NCI-H510A (cell line): Measurements from ENCODE around the gene CLIC3.

Experiments used
- DNase-seq: peaks from one replicate; lab custom pipeline; 2025; lab: John Stamatoyannopoulos, UW

CLIC3 gene

GRCh38 chr9:136980669-136981478, 15.5 kb downstream of the CLIC3 start:
- no peak for DNase-seq

DNA sequence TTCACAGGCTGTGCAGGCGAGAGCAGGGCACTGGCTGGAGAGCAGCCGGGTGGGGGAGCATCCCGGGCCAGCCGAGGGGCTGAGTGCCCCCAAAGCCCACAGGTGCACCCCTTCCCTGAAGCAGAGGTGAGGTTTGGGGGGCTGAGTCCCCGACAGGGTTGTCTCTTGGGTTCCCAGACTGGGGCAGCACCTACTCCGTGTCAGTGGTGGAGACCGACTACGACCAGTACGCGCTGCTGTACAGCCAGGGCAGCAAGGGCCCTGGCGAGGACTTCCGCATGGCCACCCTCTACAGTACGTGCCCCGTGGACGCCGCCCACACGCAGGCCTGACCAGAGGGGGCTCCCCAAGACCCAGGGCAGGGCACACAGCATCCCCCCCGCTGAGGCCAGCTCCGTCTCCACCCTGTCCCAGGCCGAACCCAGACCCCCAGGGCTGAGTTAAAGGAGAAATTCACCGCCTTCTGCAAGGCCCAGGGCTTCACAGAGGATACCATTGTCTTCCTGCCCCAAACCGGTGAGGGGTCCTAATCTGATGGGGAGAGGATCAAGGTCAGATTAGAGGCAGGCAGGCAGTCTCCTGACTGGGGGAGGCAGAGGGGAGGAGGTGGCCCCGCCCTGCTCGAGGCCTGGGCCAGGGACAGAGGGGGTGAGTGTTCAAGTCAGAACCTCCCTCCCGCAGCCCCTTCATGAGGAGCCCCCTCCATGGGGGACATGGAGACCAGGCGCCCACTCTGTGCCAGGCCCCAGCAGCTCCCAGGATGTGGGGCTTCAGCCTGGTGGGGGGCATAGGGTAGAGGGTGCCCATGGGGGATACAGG, 16.4 kb downstream of the CLIC3 start:
- DNase-seq = no peak

DNA sequence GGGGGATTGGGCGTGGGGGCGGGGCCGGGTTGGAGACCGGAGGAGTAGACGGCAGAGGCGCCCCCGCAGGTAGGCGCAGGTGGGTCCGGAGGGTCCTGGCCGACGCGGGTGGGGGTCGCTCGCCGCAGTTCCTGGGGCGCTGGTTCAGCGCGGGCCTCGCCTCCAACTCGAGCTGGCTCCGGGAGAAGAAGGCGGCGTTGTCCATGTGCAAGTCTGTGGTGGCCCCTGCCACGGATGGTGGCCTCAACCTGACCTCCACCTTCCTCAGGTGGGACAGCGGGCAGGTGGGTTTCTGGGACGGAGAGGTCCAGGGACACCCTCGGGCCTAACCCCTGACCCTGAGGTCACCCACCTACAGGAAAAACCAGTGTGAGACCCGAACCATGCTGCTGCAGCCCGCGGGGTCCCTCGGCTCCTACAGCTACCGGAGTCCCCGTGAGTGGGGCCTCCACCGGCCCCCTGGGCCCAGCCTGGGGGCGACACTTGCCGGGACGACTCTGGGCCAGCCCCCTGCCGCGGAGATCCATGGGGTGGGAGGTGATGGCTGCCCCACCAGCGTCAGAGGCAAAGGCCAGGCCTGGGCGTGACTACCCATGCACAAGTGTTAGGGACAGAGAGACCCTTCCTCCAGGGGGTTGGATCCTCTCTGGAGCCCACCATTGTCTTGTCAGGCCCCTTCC, 17.4 kb downstream of the CLIC3 start:
- DNase-seq = no peak

DNA sequence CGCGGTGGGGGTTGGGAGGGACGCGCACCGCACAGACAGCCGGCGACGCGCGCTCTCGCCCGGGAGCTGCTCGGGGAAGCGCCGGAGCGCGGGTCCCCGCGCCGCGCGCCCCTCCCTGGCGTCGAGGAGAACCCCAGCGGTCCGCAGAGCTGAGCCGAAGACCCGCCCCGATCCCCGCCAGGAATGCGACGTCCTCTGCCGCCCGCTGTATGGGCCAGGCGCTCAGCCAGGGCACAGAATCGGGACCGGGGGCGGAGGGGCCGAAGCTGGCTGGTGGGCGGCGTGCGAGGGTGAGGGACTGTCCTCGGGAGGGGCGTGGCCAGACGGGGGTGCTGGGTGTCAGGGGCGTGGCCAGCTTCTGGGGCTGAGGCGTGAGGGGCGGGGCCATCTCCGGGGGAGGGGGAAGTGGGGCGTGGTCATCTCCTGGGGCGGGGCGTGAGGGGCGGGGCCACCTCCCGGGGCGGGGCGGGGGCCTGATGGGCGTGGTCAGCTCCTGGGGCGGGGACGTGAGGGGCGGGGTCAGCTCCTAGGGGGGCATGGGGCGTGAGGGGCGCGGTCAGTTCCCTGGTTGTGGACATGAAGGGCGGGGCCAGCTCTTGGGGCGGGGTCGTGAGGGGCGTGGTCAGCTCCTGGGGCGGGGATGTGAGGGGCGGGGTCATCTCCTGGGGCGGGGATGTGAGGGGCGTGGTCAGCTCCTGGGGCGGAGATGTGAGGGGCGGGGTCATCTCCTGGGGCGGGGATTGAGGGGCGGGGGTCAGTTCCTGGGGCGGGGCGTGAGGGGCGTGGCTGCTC, 18.1 kb downstream of the CLIC3 start:
- DNase-seq = no peak

DNA sequence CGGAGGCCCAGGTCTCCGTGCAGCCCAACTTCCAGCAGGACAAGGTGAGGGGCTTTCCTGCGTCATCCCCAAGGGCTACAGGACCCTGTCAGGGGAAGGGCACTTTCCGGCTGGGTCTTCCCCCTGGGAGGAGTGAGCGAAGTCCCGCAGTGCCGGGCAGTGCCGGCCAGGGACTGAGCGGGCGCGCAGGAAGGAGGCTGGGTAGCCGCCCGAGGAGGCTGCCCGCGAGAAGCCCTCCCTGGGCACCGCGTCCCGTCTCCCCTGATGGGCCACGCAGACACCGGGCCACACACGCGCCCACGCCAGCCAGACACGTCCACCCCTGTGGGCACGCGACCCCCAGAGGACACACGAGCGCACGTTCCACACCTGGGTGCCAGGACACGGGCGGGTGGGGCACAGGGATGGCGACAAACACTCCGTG, 18.7 kb downstream of the CLIC3 start:
- no peak for DNase-seq

GRCh38 chr9:136977223-136977622, 19.1 kb downstream of the CLIC3 start, which contains the start of gene PTGDS:
TSS of gene PTGDS (plus strand) at chr9:136977504. CDS start at chr9:136977579, 75 bp downstream.
- no peak for DNase-seq

GRCh38 chr9:136975644-136976043, 20.7 kb downstream of the CLIC3 start:
- no peak for DNase-seq

- DNase-seq = no peak
Measured at GRCh38 chr9:136974817-136975535, 21.4 kb downstream of the CLIC3 start.

- DNase-seq = no peak
Measured at GRCh38 chr9:136973618-136974617, 22.4 kb downstream of the CLIC3 start.

GRCh38 chr9:136972743-136973142, 23.6 kb downstream of the CLIC3 start:
- DNase-seq = no peak

DNA sequence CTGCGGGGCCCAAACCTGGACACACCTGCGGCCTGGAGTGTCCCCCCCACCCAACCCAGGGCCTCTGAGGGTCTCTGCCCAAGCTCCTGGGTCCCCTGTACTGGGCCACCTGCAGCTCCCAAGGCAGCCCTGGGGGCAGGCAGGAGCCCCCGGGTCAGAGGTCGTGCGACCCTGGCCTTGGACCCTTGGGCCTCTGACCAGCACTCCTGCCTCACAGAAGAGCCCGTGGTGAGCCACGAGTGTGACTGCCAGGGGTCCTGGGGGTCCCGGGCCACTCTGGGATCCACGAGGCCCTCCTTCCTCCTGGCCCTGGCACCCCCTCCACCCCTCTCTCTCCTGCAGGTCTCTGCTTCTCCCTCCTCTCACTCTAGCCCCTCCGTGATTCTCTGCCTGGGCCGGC, 24.0 kb downstream of the CLIC3 start:
- no peak for DNase-seq

DNA sequence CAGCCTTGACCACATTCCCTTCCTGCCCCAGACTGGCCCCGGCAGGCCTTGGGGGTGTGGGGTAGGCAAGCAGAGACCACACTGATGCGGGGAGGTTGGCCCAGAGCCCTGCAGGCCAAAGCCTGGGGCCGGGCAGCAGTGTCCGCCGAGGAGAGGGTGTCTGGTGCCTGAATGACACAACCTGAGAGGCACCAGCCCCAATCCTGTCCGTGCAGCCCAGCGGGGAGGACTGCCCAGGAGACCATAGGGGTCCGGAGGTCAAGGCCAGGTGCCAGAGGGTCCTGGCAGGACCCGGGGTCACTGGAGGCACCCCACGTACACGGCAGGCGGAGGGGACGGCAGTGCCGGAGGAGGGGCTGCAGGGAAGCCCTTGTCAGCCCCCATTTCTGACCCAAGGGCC, 24.6 kb downstream of the CLIC3 start:
- DNase-seq = no peak

GRCh38 chr9:136970361-136970760, 26.0 kb downstream of the CLIC3 start:
- no peak for DNase-seq

DNA sequence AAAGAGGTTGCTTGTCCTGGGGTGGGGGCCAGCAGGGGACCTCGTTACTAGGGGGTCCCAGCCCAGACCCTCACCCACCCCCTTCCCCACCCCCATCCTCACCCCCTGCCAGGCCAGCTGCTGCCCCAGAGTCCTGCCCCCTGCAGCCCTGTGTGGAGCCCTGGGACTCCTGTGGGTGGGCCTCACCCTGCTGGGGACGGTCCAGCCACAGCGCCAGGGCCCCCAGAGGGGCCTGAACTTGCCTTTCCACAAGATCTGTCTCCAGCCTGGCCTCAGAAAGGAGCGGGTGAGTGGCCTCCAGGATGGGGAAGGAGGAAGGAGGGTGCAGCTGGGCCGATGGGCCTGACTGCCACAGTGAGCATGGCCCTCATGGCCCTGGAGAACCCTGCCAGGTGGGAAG, 26.6 kb downstream of the CLIC3 start:
- DNase-seq = no peak

DNA sequence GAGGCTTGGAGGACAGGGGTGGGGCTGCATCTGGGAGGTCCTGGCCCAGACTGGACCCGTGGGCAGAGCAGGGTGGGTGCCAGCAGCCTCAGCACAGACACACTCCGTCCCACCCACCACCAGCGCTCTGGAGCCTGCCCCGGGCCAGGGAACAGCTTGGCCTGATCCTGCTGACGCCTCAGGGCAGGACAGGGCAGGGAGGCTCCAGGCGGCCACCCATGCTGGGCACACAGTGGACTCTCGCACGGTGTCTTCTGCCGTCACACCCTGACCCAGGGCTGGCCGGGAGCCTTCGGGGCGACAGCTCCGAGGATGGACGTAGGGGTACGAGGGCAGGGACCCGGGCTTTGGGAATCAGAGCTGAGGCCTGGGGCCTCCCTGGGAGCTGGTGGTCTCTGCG, 27.2 kb downstream of the CLIC3 start:
- no peak for DNase-seq

DNA sequence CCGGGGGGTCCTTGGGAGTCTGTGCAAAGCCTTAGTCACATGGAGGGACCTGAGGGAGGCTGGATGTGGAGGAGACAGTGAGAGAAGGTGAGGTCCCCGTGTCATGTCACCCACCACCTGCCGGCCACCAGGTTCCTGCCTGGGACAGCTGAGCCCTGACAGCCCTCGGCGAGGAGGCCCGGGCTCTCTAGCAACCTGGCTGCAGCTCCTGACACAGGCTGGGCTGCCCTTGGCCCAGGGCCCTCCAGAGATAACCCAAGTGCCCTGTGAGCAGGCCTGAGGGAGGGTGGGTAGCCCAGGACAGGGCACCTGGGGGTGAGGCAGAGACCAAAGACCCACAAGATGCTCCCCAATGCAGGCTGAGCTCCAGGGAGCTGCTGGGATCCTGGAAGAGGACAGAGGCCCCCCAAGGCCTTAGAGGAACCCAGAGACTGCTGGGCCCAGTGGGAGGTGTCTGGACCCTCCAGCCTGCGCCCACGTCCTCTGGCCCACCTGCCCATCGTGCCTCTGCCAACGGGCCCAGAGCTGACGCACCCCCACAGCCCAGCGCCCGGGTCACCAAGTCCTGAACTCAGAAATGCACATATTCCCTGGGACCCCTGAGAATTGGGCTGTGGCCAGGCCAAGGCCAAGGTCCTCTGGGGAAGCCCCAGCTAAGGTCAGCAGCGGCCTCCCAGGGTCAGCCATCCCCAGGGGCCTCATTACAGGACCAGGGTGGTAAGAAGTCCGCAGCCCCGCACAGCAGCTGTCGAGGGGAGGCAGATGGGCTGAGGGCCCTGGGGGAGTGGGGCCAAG, 27.8 kb downstream of the CLIC3 start:
- no peak for DNase-seq

DNA sequence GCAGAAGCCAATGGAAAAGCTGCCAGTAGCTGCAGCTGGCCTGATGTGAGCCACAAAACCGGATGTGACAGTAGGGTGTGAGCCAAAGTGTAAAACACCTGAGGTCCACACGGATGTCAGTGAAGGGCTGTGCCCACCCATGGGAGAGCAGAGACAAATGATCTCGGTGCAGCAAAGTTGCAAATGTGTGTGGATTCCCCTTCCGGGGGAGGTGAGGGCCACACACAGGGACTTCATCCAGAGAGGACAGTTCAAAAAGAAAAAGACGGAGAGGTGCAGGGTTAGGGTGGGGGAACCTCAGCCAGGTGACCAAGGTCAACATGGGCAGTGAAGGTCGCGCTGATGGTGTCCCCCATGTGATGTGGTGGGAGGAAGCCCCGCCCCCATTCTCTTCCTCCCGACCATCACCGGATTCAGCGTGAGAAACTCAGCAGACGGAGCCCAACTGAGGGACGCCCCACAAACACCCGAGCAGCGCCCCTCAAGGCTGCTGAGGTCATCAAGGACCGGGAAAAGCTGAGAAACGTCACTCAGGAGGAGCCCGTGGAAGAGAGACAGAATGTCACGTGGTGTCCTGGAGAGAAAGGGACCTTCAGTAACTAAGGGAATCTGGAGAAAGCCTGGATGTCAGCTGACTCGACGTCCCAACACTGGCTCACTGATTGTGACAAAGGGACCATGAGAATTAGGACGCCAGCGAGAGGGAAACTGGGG, 30.4 kb downstream of the CLIC3 start:
- DNase-seq = no peak

- DNase-seq = no peak
Measured at GRCh38 chr9:136964833-136965422, 31.4 kb downstream of the CLIC3 start.
